ENCODE measurements around the gene SLC4A8. TPM values are rescaled to one million over a fixed set of nuclear protein-coding genes. Genes with fewer than 3 reads are reported as not detected.

Gene SLC4A8
- total and polyA plus RNA-seq, 9 of the 15 experiments (the other 6 are each of a cell fraction or from before 2014, with no cell fraction given), result 0.04 to 1.5 (median 0.12) TPM; not detected in 2

DNA sequence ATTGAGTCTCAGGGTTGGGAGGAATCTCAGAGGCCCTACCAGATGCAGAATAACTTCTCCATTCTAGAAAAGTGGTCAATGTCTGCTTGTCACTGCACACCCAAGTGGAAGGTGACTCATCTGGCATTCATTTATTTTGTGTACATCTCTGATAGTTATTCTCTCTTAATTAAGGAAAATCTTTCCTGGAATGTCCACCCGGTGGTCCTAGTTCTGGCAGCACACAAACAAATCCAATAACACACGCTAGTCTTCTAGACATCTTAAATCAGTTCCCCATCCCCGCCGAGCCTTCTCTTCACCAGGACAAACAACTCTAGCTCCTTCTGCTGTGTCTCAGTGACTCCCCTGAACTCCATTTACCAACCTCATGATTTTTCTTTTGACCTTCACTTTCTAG is 116.4 kb downstream of the SLC4A8 start:
- peaks cover 16 to 37% of the 10 kb centered on the region in 2 experiments for H3K27me3 ChIP-seq (ENCODE audit: control insufficient read depth in 2 of 2, insufficient read depth in 2 of 2, low read length in 2 of 2)
- peaks cover 0 to 4% of the 10 kb centered on the region in 2 experiments; a peak in 1 of 5 replicates for H3K4me1 ChIP-seq (replicated peaks in 1 of 2; ENCODE audit: control insufficient read depth in 2 of 2, insufficient read depth in 2 of 2, low read length in 2 of 2)
- no peaks in the 10 kb centered on the region for H4K20me1 ChIP-seq (replicated peaks; ENCODE audit: control insufficient read depth, insufficient read depth, low read length)
- ChIA-PET CTCF (ENCODE audit: low intra/inter-chr PET ratio) (no interaction called here), POLR2A (no interaction called here)
- no peak overlapping the region for H3K4me3 ChIP-seq
- no peaks in the 10 kb centered on the region for H3K9me3 ChIP-seq (replicated peaks; ENCODE audit: control insufficient read depth, insufficient read depth, low read depth, low read length)
- ATAC-seq, result no peak
- no peak overlapping the region for H3K4me2 ChIP-seq (ENCODE audit: insufficient read depth, low read length)
- H3K9me1 ChIP-seq (ENCODE audit: control insufficient read depth, insufficient read depth, low read length), result no peaks in the 10 kb centered on the region
- no peak for DNase-seq (ENCODE audit: extremely low read depth in 1 of 4, low spot score in 3 of 4)
- BruUV-seq (replicated peaks), result no TSS peak
- no peak overlapping the region for H3K9ac ChIP-seq (ENCODE audit: insufficient read depth in 1 of 2, low read depth in 2 of 2, low read length in 2 of 2)
- in situ Hi-C loops (cut with MboI) (no loop called here), intact Hi-C loops (cut with micrococcal nuclease) (no loop called here)
- H3K79me2 ChIP-seq (ENCODE audit: control insufficient read depth, insufficient read depth, low read length), result no peaks in the 10 kb centered on the region
- no peaks in the 10 kb centered on the region for H3K36me3 ChIP-seq (ENCODE audit: control insufficient read depth, insufficient read depth, low read length)
- WGBS (ENCODE audit: insufficient coverage, low coverage, missing lambda C conversion rate), result 0% methylated on average over 4 of the region's 4 CpGs
- no peak overlapping the region for H3K27ac ChIP-seq (ENCODE audit: extremely low read depth, low read depth, low read length)
- no peak for TF ChIP-seq MAFF (IDR thresholded peaks at IDR 0.05; ENCODE audit: low read length)
- H2AFZ ChIP-seq (ENCODE audit: low read depth, low read length), result no peak overlapping the region
- no peak for FAIRE-seq

- no peak overlapping the region for H3K9ac ChIP-seq (ENCODE audit: insufficient read depth in 1 of 2, low read depth in 2 of 2, low read length in 2 of 2)
- no peak for ATAC-seq
- TF ChIP-seq, protein P1, sequence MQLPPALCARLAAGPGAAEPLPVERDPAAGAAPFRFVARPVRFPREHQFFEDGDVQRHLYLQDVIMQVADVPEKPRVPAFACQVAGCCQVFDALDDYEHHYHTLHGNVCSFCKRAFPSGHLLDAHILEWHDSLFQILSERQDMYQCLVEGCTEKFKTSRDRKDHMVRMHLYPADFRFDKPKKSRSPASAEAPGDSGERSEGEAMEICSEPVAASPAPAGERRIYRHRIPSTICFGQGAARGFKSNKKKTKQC (CRISPR knock-in tag; IDR thresholded peaks at IDR 0.05), result no peak
- no peak for TF ChIP-seq HMGN3 (IDR thresholded peaks at IDR 0.05; ENCODE audit: borderline replicate concordance, extremely low read depth, insufficient read length, low read depth, low read length)
- TF ChIP-seq SNIP1 (IDR thresholded peaks at IDR 0.05; ENCODE audit: low read depth), result no peak
- TF ChIP-seq ZKSCAN3 (CRISPR knock-in tag; IDR thresholded peaks at IDR 0.05), result no peak
- no peak for TF ChIP-seq CREM (IDR thresholded peaks at IDR 0.05; ENCODE audit: low read depth)
- TF ChIP-seq ZNF184 (CRISPR knock-in tag; IDR thresholded peaks at IDR 0.05), result no peak
- no peak for TF ChIP-seq U2AF2 (optimal IDR thresholded peaks at IDR 0.05; ENCODE audit: low read depth, low read length)
- no peak for TF ChIP-seq ZBTB26 (CRISPR knock-in tag; IDR thresholded peaks at IDR 0.05)
- TF ChIP-seq ZNF212 (CRISPR knock-in tag; IDR thresholded peaks at IDR 0.05), result no peak
- no peak for TF ChIP-seq TAF9B (IDR thresholded peaks at IDR 0.05; ENCODE audit: partially characterized antibody)
- no peak for TF ChIP-seq SIX5 (IDR thresholded peaks at IDR 0.05; ENCODE audit: borderline replicate concordance in 1 of 2, insufficient read depth in 1 of 2, low read depth in 1 of 2, low read length in 2 of 2)
- no peak for TF ChIP-seq SRSF9 (IDR thresholded peaks at IDR 0.05; ENCODE audit: borderline replicate concordance, low read depth, low read length)
- TF ChIP-seq FOXK2 (conservative IDR thresholded peaks at IDR 0.05 in 1 of 2, IDR thresholded peaks at IDR 0.05 in 1 of 2; ENCODE audit: low read depth in 2 of 2), result no peak
- TF ChIP-seq ZNF3 (CRISPR knock-in tag; IDR thresholded peaks at IDR 0.05), result no peak
- TF ChIP-seq KDM5B (IDR thresholded peaks at IDR 0.05; ENCODE audit: insufficient replicate concordance, low read depth, low read length), result no peak
Observed at GRCh38 chr12:51546097-51546496, 121.5 kb downstream of the SLC4A8 start.

More at GRCh38 chr12:51546097-51546496, 121.5 kb downstream of the SLC4A8 start:
- Histone ChIP-seq H3K4me2 (ENCODE audit: insufficient read depth, low read length) (no peak overlapping the region), H3K36me3 (ENCODE audit: control insufficient read depth, insufficient read depth, low read length) (no peaks in the 10 kb centered on the region), H3K4me1 (replicated peaks in 1 of 2; ENCODE audit: control insufficient read depth in 2 of 2, insufficient read depth in 2 of 2, low read length in 2 of 2) (no peaks in the 10 kb centered on the region), H3K79me2 (ENCODE audit: control insufficient read depth, insufficient read depth, low read length) (no peaks in the 10 kb centered on the region), H3K27ac (ENCODE audit: extremely low read depth, low read depth, low read length) (no peak overlapping the region), H4K20me1 (replicated peaks; ENCODE audit: control insufficient read depth, insufficient read depth, low read length) (no peaks in the 10 kb centered on the region), H3K4me3 (no peak overlapping the region), H3K9me1 (ENCODE audit: control insufficient read depth, insufficient read depth, low read length) (no peaks in the 10 kb centered on the region), H3K27me3 (ENCODE audit: control insufficient read depth in 2 of 2, insufficient read depth in 2 of 2, low read length in 2 of 2) (peaks cover 5 to 8% of the 10 kb centered on the region in 2 experiments; a peak in 3 of 5 replicates), H3K9me3 (replicated peaks; ENCODE audit: control insufficient read depth, insufficient read depth, low read depth, low read length) (no peaks in the 10 kb centered on the region), H2AFZ (ENCODE audit: low read depth, low read length) (no peak overlapping the region)
- in situ Hi-C loops (cut with MboI) (no loop called here), intact Hi-C loops (cut with micrococcal nuclease) (no loop called here)
- POLR2A ChIA-PET, result no interaction called here
- no peak for FAIRE-seq
- no TSS peak for BruUV-seq (replicated peaks)
- CTCF ChIA-PET (ENCODE audit: low intra/inter-chr PET ratio), result no interaction called here
- no peak for DNase-seq (ENCODE audit: extremely low read depth in 1 of 4, low spot score in 3 of 4)

Measured in K562 (cell line).